GM23248 (cell line): ENCODE measurements around the gene HSD17B11. TPM values are rescaled to one million over a fixed set of nuclear protein-coding genes. Genes with fewer than 3 reads are reported as not detected.

ENCODE experiments used
- DNase-seq: peaks from one replicate; pipeline ENCODE4 v3.0.0-alpha.2; 2015
- H2AFZ ChIP-seq: fragments of 200-600 bp; sonication (generic); 2 replicates; pipeline ENCODE4 v1.6.1; 2016; ENCODE audit warnings: antibody characterized with exemption
- H3F3A ChIP-seq: fragments of 200-600 bp; sonication (generic); 2 replicates; pipeline ENCODE4 v1.6.1; 2016; ENCODE audit warnings: mild to moderate bottlenecking, antibody characterized with exemption, mixed run types; ENCODE audit not compliant: insufficient read depth
- H3K27ac ChIP-seq: fragments of 200-600 bp; sonication (generic); 2 replicates; pipeline ENCODE4 v1.5.1; 2016; ENCODE audit warnings: mild to moderate bottlenecking
- H3K27me3 ChIP-seq: fragments of 200-600 bp; sonication (generic); replicated peaks from 2 replicates; pipeline ENCODE4 v1.6.1; 2016; ENCODE audit warnings: mild to moderate bottlenecking; ENCODE audit not compliant: insufficient read depth
- H3K36me3 ChIP-seq: fragments of 200-600 bp; sonication (generic); 2 replicates; pipeline ENCODE4 v1.6.1; 2016; ENCODE audit warnings: low read depth, mild to moderate bottlenecking
- H3K4me1 ChIP-seq: fragments of 200-600 bp; sonication (generic); 2 replicates; pipeline ENCODE4 v1.6.1; 2016; ENCODE audit warnings: mild to moderate bottlenecking; ENCODE audit not compliant: insufficient read depth
- H3K4me2 ChIP-seq: fragments of 200-600 bp; sonication (generic); one replicate; pipeline ENCODE4 v1.6.1; 2016; ENCODE audit warnings: mild to moderate bottlenecking; ENCODE audit not compliant: unreplicated experiment
- H3K4me3 ChIP-seq: fragments of 200-600 bp; sonication (generic); 2 replicates; pipeline ENCODE4 v1.5.1; 2016; ENCODE audit warnings: mild to moderate bottlenecking
- H3K79me2 ChIP-seq: fragments of 200-600 bp; sonication (generic); 2 replicates; pipeline ENCODE4 v1.6.1; 2016; ENCODE audit warnings: mild to moderate bottlenecking; ENCODE audit not compliant: insufficient read depth
- H3K9ac ChIP-seq: fragments of 200-600 bp; sonication (generic); 2 replicates; pipeline ENCODE4 v1.6.1; 2016; ENCODE audit warnings: mild to moderate bottlenecking
- H3K9me2 ChIP-seq: fragments of 200-600 bp; sonication (generic); 2 replicates; pipeline ENCODE4 v1.6.1; 2016; ENCODE audit warnings: mixed run types, mild to moderate bottlenecking, moderate library complexity; ENCODE audit not compliant: insufficient read depth
- H3K9me3 ChIP-seq: fragments of 200-600 bp; sonication (generic); one replicate; pipeline ENCODE4 v1.6.1; 2017; ENCODE audit warnings: low read depth
- H4K20me1 ChIP-seq: fragments of 200-600 bp; sonication (generic); 2 replicates; pipeline ENCODE4 v1.6.0; 2016; ENCODE audit not compliant: insufficient read depth
- EZH2 ChIP-seq: fragments of 200-600 bp; sonication (generic); IDR thresholded peaks from 2 replicates; pipeline ENCODE4 v1.6.1; 2018; ENCODE audit warnings: antibody characterized with exemption, mild to moderate bottlenecking; ENCODE audit not compliant: insufficient read depth, poor library complexity, severe bottlenecking
- EZH2phosphoT487 ChIP-seq: fragments of 200-600 bp; sonication (generic); IDR thresholded peaks from 2 replicates; pipeline ENCODE4 v1.6.1; 2018; ENCODE audit warnings: antibody characterized with exemption, moderate library complexity, mild to moderate bottlenecking, low read depth; ENCODE audit not compliant: insufficient read depth
- WGBS, 2 experiments: methylation state at CpG; one replicate each; pipeline ENCODE4 v1.1.6; 2015 to 2017; ENCODE audit warnings: low lambda C conversion rate in 2 of 2, low coverage in 1 of 2; ENCODE audit errors: missing lambda C conversion rate in 2 of 2; 5-methylcytosine and 5-hydroxymethylcytosine counted together
- in situ Hi-C: fragments of 300-500 bp; cut with MboI; formaldehyde crosslinking; loops from 2 replicates; pipeline ENCODE4 v1.15.0; 2020
- polyA plus RNA-seq: library from polyadenylated mRNA; unstranded; fragments of >200 nt; fragmentation: Nextera tagmentation; extraction: Ambion mirVana; gene quantifications from 2 replicates; pipeline ENCODE4 v1.2.1, GENCODE V29; 2016
- total RNA-seq: library from RNA; depleted of rRNA; stranded (reverse); fragments of >200 nt; shearing (Covaris generic); gene quantifications from 2 replicates; pipeline ENCODE4 v1.2.3, GENCODE V29; 2014

Gene HSD17B11
- total and polyA plus RNA-seq, 2 experiments from 2014 or later: 31.1 to 37.0 TPM

GRCh38 chr4:87313756-87314155 lies 77.2 kb downstream of the HSD17B11 start:
- Histone ChIP-seq H3K4me3 (no peak overlapping the region), H3K4me2 (no peak overlapping the region), H3K27me3 (no peaks in the 10 kb centered on the region), H3K9me2 (no peaks in the 10 kb centered on the region), H3K79me2 (no peaks in the 10 kb centered on the region), H3K9me3 (no peaks in the 10 kb centered on the region), H3K9ac (no peak overlapping the region), H3K27ac (no peak overlapping the region), H2AFZ (no peak overlapping the region), H3F3A (no peaks in the 10 kb centered on the region), H3K4me1 (no peaks in the 10 kb centered on the region), H4K20me1 (no peaks in the 10 kb centered on the region), H3K36me3 (no peaks in the 10 kb centered on the region)
- DNase-seq: no peak
- in situ Hi-C loops: no loop called here
- TF ChIP-seq EZH2: no peak
- TF ChIP-seq EZH2phosphoT487: no peak
- WGBS, 2 experiments: 89 to 92% methylated on average over 3 of the region's 3 CpGs

GRCh38 chr4:87311684-87312083 lies 79.3 kb downstream of the HSD17B11 start:
- WGBS, 2 experiments: 90 to 92% methylated on average over 3 of the region's 3 CpGs
- Histone ChIP-seq H3K4me3 (no peak overlapping the region), H3K27me3 (no peaks in the 10 kb centered on the region), H2AFZ (no peak overlapping the region), H3K36me3 (no peaks in the 10 kb centered on the region), H3K79me2 (no peaks in the 10 kb centered on the region), H4K20me1 (no peaks in the 10 kb centered on the region), H3K4me1 (no peaks in the 10 kb centered on the region), H3K9ac (no peak overlapping the region), H3F3A (no peaks in the 10 kb centered on the region), H3K27ac (no peak overlapping the region), H3K9me3 (no peaks in the 10 kb centered on the region), H3K9me2 (no peaks in the 10 kb centered on the region), H3K4me2 (no peak overlapping the region)
- DNase-seq: no peak
- in situ Hi-C loops: no loop called here
- TF ChIP-seq EZH2 (no peak), EZH2phosphoT487 (no peak)

- in situ Hi-C loops: no loop called here
- Histone ChIP-seq H3K9ac (no peak overlapping the region), H3K79me2 (no peaks in the 10 kb centered on the region), H3K4me1 (no peaks in the 10 kb centered on the region), H3K4me3 (no peak overlapping the region), H3F3A (no peaks in the 10 kb centered on the region), H2AFZ (no peak overlapping the region), H3K4me2 (no peak overlapping the region), H4K20me1 (no peaks in the 10 kb centered on the region), H3K9me2 (no peaks in the 10 kb centered on the region), H3K27me3 (no peaks in the 10 kb centered on the region), H3K9me3 (no peaks in the 10 kb centered on the region), H3K27ac (no peak overlapping the region), H3K36me3 (no peaks in the 10 kb centered on the region)
- DNase-seq: no peak
- no peak for TF ChIP-seq EZH2phosphoT487
- TF ChIP-seq EZH2: no peak
- WGBS, 2 experiments: 84 to 88% methylated on average over 4 of the region's 4 CpGs
Observed at GRCh38 chr4:87310691-87311335, 80.2 kb downstream of the HSD17B11 start.

DNA sequence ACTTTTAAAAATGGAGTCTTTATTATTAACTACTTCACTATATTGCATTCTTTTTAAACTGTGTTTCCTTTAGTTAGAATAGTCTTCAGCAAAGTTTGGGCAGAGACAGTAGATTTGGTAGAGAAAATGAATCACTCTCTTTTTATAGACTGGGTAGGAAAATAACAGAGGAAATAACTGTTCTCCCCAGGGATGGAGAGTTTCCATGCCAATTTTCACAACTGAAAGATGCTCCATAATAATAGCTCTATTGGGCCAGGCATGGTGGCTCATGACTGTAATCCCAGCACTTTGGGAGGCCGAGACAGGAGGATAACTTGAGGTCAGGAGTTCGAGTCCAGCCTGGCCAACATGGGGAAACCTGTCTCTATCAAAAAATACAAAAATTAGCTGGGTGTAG lies 81.4 kb downstream of the HSD17B11 start:
- Histone ChIP-seq H3K27me3 (no peaks in the 10 kb centered on the region), H3K9ac (no peak overlapping the region), H3K9me3 (no peaks in the 10 kb centered on the region), H3K79me2 (no peaks in the 10 kb centered on the region), H3K27ac (no peak overlapping the region), H3K36me3 (no peaks in the 10 kb centered on the region), H2AFZ (no peak overlapping the region), H3K9me2 (no peaks in the 10 kb centered on the region), H4K20me1 (no peaks in the 10 kb centered on the region), H3K4me1 (no peaks in the 10 kb centered on the region), H3K4me3 (no peak overlapping the region), H3F3A (no peaks in the 10 kb centered on the region), H3K4me2 (no peak overlapping the region)
- WGBS, 2 experiments: 68 to 79% methylated on average over 2 of the region's 2 CpGs
- TF ChIP-seq EZH2phosphoT487 (no peak), EZH2 (no peak)
- peak; percentile 46 for DNase-seq
- in situ Hi-C loops: no loop called here
